Measurements from ENCODE around the gene GOLGB1.
"Not testable (repeated sequence)": the region's sequence is repeated elsewhere in the genome, so short reads cannot be mapped to it uniquely, and the experiment has no call there.

GOLGB1 gene

DNA sequence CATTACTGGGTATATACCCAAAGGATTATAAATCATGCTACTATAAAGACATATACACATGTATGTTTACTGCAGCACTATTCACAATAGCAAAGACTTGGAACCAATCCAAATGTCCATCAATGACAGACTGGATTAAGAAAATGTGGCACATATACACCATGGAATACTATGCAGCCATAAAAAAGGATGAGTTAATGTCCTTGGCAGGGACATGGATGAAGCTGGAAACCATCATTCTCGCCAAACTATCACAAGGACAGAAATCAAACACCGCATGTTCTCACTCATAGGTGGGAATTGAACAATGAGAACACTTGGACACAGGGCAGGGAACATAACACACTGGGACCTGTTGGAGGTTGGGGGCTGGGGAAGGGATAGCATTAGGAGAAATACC is 6.4 kb downstream of the GOLGB1 start:
- H3K4me1 ChIP-seq (ENCODE audit: control insufficient read depth, insufficient read depth, low read length, unreplicated experiment); H2AFZ ChIP-seq (ENCODE audit: low read length, unreplicated experiment); H3K27ac ChIP-seq (ENCODE audit: low read depth, low read length); H3K27me3 ChIP-seq (ENCODE audit: insufficient read depth, low read length); H3K36me3 ChIP-seq (ENCODE audit: insufficient read depth, low read length); H3K4me3 ChIP-seq (ENCODE audit: low read depth, low read length): not testable (repeated sequence)
- H3K79me2 ChIP-seq (ENCODE audit: control insufficient read depth, insufficient read depth, low read length, unreplicated experiment), result peaks cover 76% of the 10 kb centered on the region

DNA sequence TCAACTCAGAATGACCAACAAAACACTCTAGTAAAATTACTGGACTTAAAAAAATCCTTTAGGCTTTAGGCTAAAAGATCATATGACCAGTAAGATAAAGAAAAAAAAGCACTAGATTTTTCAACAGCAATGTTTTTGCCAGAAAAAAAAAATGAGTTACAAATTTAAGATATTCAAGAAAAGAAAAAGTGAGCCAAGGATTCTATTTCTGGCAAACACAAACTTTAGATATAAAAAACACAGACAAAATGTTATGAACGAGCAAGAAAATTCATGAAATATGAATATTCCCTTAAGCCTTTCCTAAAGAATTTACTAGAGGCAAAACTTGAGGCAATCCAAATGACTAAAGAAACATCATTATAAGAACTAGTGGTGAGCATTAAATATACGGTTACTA is 8.6 kb downstream of the GOLGB1 start:
- no peak overlapping the region for H3K27ac ChIP-seq (ENCODE audit: low read depth, low read length)
- H3K79me2 ChIP-seq (ENCODE audit: control insufficient read depth, insufficient read depth, low read length, unreplicated experiment), result peaks cover 73% of the 10 kb centered on the region
- no peaks in the 10 kb centered on the region for H3K36me3 ChIP-seq (ENCODE audit: insufficient read depth, low read length)
- no peak overlapping the region for H2AFZ ChIP-seq (ENCODE audit: low read length, unreplicated experiment)
- H3K27me3 ChIP-seq (ENCODE audit: insufficient read depth, low read length), result no peaks in the 10 kb centered on the region
- no peak overlapping the region for H3K4me3 ChIP-seq (ENCODE audit: low read depth, low read length)
- H3K4me1 ChIP-seq (ENCODE audit: control insufficient read depth, insufficient read depth, low read length, unreplicated experiment), result no peaks in the 10 kb centered on the region

DNA sequence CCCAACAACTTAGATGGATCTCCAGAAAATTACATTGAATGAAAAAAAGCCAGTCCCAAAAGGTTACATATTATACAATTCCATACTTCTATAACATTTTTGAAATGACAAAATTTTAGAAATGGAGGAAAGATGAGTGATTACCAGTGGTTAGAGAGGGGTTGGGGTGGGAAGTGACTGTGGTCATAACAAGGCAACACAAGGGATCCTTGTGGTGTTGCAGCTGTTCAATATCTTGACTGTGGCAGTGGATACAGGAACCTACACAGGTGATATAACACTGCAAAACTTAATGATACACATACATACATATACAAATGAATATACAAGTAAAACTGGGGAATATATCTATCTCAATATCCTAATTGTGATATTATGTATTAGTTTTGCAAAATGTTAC is 9.6 kb downstream of the GOLGB1 start:
- H3K4me3 ChIP-seq (ENCODE audit: low read depth, low read length), result no peak overlapping the region
- no peaks in the 10 kb centered on the region for H3K4me1 ChIP-seq (ENCODE audit: control insufficient read depth, insufficient read depth, low read length, unreplicated experiment)
- no peaks in the 10 kb centered on the region for H3K36me3 ChIP-seq (ENCODE audit: insufficient read depth, low read length)
- H3K27me3 ChIP-seq (ENCODE audit: insufficient read depth, low read length), result no peaks in the 10 kb centered on the region
- H3K79me2 ChIP-seq (ENCODE audit: control insufficient read depth, insufficient read depth, low read length, unreplicated experiment), result peaks cover 72% of the 10 kb centered on the region
- no peak overlapping the region for H2AFZ ChIP-seq (ENCODE audit: low read length, unreplicated experiment)
- H3K27ac ChIP-seq (ENCODE audit: low read depth, low read length), result no peak overlapping the region

- no peaks in the 10 kb centered on the region for H3K27me3 ChIP-seq (ENCODE audit: insufficient read depth, low read length)
- H3K27ac ChIP-seq (ENCODE audit: low read depth, low read length), result no peak overlapping the region
- H3K4me3 ChIP-seq (ENCODE audit: low read depth, low read length), result no peak overlapping the region
- no peaks in the 10 kb centered on the region for H3K36me3 ChIP-seq (ENCODE audit: insufficient read depth, low read length)
- peaks cover 76% of the 10 kb centered on the region for H3K79me2 ChIP-seq (ENCODE audit: control insufficient read depth, insufficient read depth, low read length, unreplicated experiment)
- H3K4me1 ChIP-seq (ENCODE audit: control insufficient read depth, insufficient read depth, low read length, unreplicated experiment), result no peaks in the 10 kb centered on the region
- H2AFZ ChIP-seq (ENCODE audit: low read length, unreplicated experiment), result no peak overlapping the region
Measured at GRCh38 chr3:121737644-121738043, 11.9 kb downstream of the GOLGB1 start.

- Histone ChIP-seq H2AFZ (ENCODE audit: low read length, unreplicated experiment) (no peak overlapping the region), H3K27ac (ENCODE audit: low read depth, low read length) (no peak overlapping the region), H3K36me3 (ENCODE audit: insufficient read depth, low read length) (no peaks in the 10 kb centered on the region), H3K4me3 (ENCODE audit: low read depth, low read length) (no peak overlapping the region), H3K79me2 (ENCODE audit: control insufficient read depth, insufficient read depth, low read length, unreplicated experiment) (peaks cover 80% of the 10 kb centered on the region), H3K4me1 (ENCODE audit: control insufficient read depth, insufficient read depth, low read length, unreplicated experiment) (no peaks in the 10 kb centered on the region), H3K27me3 (ENCODE audit: insufficient read depth, low read length) (no peaks in the 10 kb centered on the region)
Measured at GRCh38 chr3:121736112-121736511, 13.4 kb downstream of the GOLGB1 start.

GRCh38 chr3:121735047-121735696 is 14.4 kb downstream of the GOLGB1 start:
- Histone ChIP-seq H3K79me2 (ENCODE audit: control insufficient read depth, insufficient read depth, low read length, unreplicated experiment) (peaks cover 77% of the 10 kb centered on the region), H3K27me3 (ENCODE audit: insufficient read depth, low read length) (no peaks in the 10 kb centered on the region), H3K4me3 (ENCODE audit: low read depth, low read length) (no peak overlapping the region), H3K4me1 (ENCODE audit: control insufficient read depth, insufficient read depth, low read length, unreplicated experiment) (no peaks in the 10 kb centered on the region), H2AFZ (ENCODE audit: low read length, unreplicated experiment) (no peak overlapping the region), H3K36me3 (ENCODE audit: insufficient read depth, low read length) (no peaks in the 10 kb centered on the region), H3K27ac (ENCODE audit: low read depth, low read length) (no peak overlapping the region)

DNA sequence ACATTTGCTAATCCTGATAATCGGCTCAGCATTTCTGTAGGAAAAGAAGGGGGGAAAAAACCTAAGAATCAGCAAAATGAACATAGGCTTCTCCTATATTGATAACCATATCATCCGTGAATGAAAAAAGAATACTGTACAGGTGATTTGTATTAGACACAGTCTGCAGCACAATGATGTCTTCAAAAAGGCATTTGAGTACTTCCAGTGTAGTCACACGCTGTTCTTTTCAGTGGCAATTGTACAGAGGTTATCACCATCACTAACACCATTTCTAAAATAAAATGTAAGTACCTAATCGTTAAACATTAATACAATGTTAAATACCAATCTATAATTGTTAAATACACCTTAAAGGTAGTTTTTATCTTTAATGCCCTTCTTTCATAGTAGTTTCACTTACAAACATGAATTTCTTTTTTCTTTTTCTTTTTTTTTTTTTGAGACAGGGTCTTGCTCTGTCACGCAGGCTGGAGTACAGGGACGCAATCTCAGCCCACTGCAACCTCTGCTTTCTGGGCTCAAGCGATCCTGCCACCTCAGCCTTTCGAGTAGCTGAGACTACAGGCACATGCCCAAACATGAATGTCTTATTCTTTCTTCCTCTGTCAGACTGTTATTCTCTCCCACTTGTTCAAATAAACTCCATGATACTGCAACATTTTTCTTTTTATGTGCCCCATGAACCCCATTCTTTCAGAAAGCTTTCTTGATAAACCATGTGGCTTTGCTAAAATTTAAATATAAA is 18.4 kb downstream of the GOLGB1 start:
- Histone ChIP-seq H3K4me3 (ENCODE audit: low read depth, low read length) (no peak overlapping the region), H3K79me2 (ENCODE audit: control insufficient read depth, insufficient read depth, low read length, unreplicated experiment) (peaks cover 45% of the 10 kb centered on the region), H3K4me1 (ENCODE audit: control insufficient read depth, insufficient read depth, low read length, unreplicated experiment) (no peaks in the 10 kb centered on the region), H3K27me3 (ENCODE audit: insufficient read depth, low read length) (no peaks in the 10 kb centered on the region), H2AFZ (ENCODE audit: low read length, unreplicated experiment) (no peak overlapping the region), H3K27ac (ENCODE audit: low read depth, low read length) (no peak overlapping the region), H3K36me3 (ENCODE audit: insufficient read depth, low read length) (peaks cover 25% of the 10 kb centered on the region; the same call in 1 of the 2 replicates)

DNA sequence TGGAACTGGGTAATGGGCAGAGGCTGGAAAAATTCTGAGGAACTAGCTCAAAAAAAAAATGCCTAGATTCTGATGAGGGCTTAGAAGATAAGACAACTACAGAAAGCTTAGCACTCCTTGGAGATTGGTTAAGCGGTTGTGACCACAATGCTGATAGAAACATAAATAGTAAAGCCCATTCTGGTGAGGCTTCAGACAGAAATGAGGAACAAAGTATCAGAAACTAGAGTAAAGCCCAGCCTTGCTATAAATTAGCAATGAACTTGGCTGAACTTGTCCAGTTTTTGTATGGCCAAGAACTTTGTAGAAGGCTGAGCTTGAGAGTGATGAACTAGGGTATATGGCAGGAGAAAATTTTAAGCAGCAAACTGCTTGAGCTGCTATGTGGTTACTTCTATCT is 25.4 kb downstream of the GOLGB1 start:
- no peak overlapping the region for H3K4me3 ChIP-seq (ENCODE audit: low read depth, low read length)
- peaks cover 66% of the 10 kb centered on the region for H3K36me3 ChIP-seq (ENCODE audit: insufficient read depth, low read length)
- H3K79me2 ChIP-seq (ENCODE audit: control insufficient read depth, insufficient read depth, low read length, unreplicated experiment), result peaks cover 4% of the 10 kb centered on the region
- no peak overlapping the region for H3K27ac ChIP-seq (ENCODE audit: low read depth, low read length)
- H3K27me3 ChIP-seq (ENCODE audit: insufficient read depth, low read length), result no peaks in the 10 kb centered on the region
- no peak overlapping the region for H2AFZ ChIP-seq (ENCODE audit: low read length, unreplicated experiment)
- H3K4me1 ChIP-seq (ENCODE audit: control insufficient read depth, insufficient read depth, low read length, unreplicated experiment), result no peaks in the 10 kb centered on the region

DNA sequence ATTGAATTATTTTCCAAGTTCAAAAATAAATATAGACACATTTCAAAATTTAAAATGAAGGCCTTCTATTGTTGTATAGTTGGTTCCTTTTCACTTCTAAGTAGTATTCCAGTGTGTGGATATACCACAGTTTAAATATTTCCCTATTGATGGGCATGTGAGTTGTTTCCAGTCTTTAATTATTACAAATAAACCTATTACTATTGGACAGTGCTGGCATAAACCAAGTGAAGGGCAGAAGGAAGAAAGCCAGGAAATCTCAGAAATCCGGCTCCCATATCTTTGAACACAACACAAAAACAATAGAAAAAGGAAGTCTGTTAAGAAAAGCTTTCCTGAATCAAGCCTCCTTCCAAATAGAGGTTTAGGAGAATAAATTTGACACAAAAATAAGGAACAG is 26.1 kb downstream of the GOLGB1 start:
- H2AFZ ChIP-seq (ENCODE audit: low read length, unreplicated experiment), result no peak overlapping the region
- peaks cover 60% of the 10 kb centered on the region for H3K36me3 ChIP-seq (ENCODE audit: insufficient read depth, low read length)
- no peak overlapping the region for H3K27ac ChIP-seq (ENCODE audit: low read depth, low read length)
- H3K4me1 ChIP-seq (ENCODE audit: control insufficient read depth, insufficient read depth, low read length, unreplicated experiment), result no peaks in the 10 kb centered on the region
- peaks cover 4% of the 10 kb centered on the region for H3K79me2 ChIP-seq (ENCODE audit: control insufficient read depth, insufficient read depth, low read length, unreplicated experiment)
- no peaks in the 10 kb centered on the region for H3K27me3 ChIP-seq (ENCODE audit: insufficient read depth, low read length)
- no peak overlapping the region for H3K4me3 ChIP-seq (ENCODE audit: low read depth, low read length)

GRCh38 chr3:121722411-121722810 is 27.1 kb downstream of the GOLGB1 start:
- Histone ChIP-seq H3K4me3 (ENCODE audit: low read depth, low read length) (no peak overlapping the region), H3K36me3 (ENCODE audit: insufficient read depth, low read length) (peaks cover 64% of the 10 kb centered on the region), H2AFZ (ENCODE audit: low read length, unreplicated experiment) (no peak overlapping the region), H3K4me1 (ENCODE audit: control insufficient read depth, insufficient read depth, low read length, unreplicated experiment) (no peaks in the 10 kb centered on the region), H3K79me2 (ENCODE audit: control insufficient read depth, insufficient read depth, low read length, unreplicated experiment) (peaks cover 4% of the 10 kb centered on the region), H3K27me3 (ENCODE audit: insufficient read depth, low read length) (no peaks in the 10 kb centered on the region), H3K27ac (ENCODE audit: low read depth, low read length) (no peak overlapping the region)

- Histone ChIP-seq H3K4me3 (ENCODE audit: low read depth, low read length) (no peak overlapping the region), H3K79me2 (ENCODE audit: control insufficient read depth, insufficient read depth, low read length, unreplicated experiment) (peaks cover 4% of the 10 kb centered on the region), H3K27me3 (ENCODE audit: insufficient read depth, low read length) (no peaks in the 10 kb centered on the region), H3K4me1 (ENCODE audit: control insufficient read depth, insufficient read depth, low read length, unreplicated experiment) (no peaks in the 10 kb centered on the region), H3K27ac (ENCODE audit: low read depth, low read length) (no peak overlapping the region), H2AFZ (ENCODE audit: low read length, unreplicated experiment) (no peak overlapping the region), H3K36me3 (ENCODE audit: insufficient read depth, low read length) (peaks cover 68% of the 10 kb centered on the region)
Measured at GRCh38 chr3:121720163-121720562, 29.4 kb downstream of the GOLGB1 start.
